DMS 273 treated with DMSO at 0.1 percent for 48 hours (cell line): ENCODE data around the gene ZNF662.
A peak's percentile ranks its signal among the peaks of the same experiment; 100 is the strongest.
"Not testable (repeated sequence)": the region's sequence is repeated elsewhere in the genome, so short reads cannot be mapped to it uniquely, and the experiment has no call there.

Experiments
- DNase-seq: peaks from one replicate; lab custom pipeline; 2025; lab: John Stamatoyannopoulos, UW

The ZNF662 gene

DNA sequence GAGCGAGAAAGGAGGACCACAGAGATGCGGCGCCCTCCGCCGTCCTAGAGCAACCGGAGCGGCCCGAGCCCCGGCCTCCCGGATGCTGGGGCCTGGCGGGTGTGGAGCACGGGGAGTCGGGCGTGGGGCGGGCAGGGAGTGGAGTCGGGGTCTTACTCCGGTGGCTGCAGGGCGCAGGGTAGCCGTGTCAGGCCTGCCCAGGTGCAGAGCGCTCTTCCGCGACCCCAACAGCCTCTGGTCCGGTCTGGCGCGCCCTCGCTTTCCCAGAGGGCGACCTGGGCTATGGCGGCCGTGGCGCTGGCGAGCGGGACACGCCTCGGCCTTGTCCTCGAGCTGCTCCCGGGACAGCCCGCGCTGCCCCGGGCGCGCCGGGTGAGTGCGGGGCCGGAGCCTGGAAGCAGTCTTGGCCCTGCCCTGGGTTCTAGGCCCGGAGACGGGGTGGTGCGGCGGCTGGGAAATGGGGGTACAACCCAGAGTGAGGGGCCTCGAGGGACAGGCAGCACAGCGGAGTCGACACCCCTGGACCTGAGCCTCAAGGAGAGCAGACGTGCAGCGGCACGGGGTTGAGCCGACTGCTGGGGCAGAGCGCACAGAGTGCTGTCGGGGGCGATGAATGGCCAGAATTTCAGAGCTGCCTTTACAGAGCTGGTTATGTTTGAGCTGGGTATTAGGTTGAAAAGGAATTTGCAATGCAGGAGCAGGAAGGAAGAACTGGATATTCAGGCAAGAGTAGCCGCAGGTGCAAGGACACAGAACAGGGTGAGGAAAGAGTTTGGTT lies at the start of gene ZNF662:
TSS of gene ZNF662 (plus strand) at position 73 of the 778 bp plus-strand sequence. CDS start 1,973 bp downstream, outside the sequence.
- no peak for DNase-seq

DNA sequence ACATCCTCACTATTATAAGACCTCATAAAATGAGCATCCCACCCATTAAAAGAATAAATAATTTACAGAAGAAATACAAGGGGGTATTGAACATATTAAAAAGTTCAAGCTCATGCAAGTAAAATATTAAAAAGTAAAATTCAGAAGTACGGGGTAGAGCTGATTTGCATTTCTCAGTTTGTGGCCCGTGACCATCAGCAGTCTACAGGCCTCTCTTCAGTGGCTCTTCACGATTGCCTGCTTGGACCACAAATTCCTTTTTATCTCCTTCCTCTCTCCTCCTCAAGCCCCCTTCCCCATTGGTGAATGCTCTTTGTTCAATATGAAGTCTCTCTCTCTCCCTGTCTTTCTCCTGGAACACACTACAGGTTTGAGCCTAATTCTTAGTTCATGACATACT lies 49.4 kb upstream of the ZNF662 start:
- DNase-seq = no peak

DNA sequence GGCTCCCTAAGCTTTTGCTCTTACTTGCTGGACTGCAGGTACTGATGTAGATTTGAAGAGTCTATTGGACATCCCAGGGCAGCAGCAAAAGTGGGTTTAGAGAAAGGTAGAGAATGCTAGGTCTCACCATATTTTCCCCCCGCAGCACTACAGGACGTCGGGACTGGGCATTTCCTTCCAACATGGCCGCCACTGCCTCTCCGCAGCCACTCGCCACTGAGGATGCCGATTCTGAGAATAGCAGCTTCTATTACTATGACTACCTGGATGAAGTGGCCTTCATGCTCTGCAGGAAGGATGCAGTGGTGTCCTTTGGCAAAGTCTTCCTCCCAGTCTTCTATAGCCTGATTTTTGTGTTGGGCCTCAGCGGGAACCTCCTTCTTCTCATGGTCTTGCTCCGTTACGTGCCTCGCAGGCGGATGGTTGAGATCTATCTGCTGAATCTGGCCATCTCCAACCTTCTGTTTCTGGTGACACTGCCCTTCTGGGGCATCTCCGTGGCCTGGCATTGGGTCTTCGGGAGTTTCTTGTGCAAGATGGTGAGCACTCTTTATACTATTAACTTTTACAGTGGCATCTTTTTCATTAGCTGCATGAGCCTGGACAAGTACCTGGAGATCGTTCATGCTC lies 41.5 kb upstream of the ZNF662 start:
- no peak for DNase-seq

DNA sequence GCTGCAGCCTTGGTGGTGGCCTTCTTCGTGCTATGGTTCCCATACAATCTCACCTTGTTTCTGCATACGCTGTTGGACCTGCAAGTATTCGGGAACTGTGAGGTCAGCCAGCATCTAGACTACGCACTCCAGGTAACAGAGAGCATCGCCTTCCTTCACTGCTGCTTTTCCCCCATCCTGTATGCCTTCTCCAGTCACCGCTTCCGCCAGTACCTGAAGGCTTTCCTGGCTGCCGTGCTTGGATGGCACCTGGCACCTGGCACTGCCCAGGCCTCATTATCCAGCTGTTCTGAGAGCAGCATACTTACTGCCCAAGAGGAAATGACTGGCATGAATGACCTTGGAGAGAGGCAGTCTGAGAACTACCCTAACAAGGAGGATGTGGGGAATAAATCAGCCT lies 40.7 kb upstream of the ZNF662 start:
- no peak for DNase-seq

DNA sequence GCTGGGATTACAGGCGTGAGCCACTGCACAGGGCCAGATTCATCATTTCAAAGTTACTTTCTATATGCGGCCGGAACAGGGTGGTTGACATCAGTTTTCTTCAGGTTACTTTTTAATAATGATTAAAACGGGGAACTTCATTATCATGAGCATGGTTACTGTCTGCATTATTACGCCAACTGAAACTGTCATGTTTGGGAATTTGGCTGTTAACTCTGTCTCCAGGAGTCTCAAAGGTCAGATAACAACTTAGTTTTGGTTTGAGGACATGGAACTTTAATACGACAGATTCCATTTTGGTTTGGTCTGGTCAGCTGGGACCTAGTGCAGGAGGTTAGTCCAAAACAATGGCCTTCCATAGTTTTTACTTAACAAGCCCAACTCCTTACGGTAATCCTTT lies 38.8 kb upstream of the ZNF662 start:
- DNase-seq = no peak

DNA sequence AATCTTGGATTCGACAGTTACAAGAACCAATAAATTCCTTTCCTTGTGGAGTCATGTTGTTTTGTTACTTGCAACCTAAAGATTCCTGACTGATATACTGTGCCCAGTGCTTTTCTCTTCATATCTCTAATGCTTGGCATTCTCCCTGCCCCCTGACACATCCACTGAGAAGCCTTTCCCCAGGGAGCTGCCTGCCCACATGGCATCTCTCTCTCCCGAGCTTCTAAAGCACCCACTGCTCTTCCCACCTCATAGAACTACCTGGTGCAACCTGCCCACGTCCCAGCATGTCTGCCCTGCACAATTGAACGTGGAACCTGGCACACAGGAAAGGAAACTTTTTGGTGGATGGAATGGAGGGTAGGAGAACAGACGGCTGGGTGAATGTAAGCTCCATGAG lies 37.1 kb upstream of the ZNF662 start:
- no peak for DNase-seq

DNA sequence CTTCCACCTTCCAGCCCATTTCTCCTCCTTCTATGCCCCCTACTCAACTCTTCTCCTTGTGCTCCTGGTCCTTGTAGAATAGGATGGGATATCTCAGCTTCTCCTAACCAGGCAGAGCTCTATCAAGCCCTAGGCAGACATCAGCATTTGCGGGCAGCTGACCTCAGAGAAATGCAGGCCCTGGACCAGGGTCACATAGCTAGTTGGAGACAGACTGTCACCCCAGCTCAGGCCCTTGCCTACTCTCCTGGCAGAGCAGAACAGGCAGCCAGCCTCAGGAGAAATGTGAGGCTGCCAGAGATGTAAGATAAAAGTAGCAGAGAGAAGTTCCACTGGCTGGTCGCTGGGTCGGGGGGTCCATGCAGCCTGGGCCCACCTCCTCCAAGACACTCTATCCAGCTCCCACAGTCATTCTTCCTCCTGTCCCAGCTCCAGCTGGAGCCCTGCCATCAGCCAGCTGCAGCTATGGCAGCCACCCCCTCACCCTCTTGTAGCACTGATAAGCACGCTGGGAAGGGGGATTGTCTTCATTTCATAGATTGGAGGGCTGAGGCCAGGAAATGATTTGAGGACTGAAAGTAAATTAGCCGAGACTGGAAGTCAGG lies 34.2 kb upstream of the ZNF662 start:
- no peak for DNase-seq

DNA sequence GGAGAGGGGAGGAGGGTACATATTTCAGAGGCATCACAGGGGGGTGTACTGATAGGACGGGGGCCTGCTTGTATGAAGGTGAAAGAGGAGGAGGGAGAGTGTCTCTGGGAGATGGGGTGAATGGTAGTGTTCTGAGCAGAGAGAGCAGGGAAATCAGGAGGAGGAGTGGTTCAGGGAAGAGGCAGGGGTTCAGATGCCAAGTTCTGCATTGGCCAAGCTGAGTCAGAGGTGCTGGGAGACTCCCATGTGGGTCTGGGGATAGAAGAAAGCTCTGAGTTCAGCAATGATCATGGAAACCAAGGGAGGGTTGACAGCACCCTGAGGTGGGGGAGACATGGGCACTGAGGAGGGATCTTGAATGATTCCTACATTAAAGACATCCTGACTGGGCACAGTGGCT lies 33.2 kb upstream of the ZNF662 start:
- DNase-seq = no peak

DNA sequence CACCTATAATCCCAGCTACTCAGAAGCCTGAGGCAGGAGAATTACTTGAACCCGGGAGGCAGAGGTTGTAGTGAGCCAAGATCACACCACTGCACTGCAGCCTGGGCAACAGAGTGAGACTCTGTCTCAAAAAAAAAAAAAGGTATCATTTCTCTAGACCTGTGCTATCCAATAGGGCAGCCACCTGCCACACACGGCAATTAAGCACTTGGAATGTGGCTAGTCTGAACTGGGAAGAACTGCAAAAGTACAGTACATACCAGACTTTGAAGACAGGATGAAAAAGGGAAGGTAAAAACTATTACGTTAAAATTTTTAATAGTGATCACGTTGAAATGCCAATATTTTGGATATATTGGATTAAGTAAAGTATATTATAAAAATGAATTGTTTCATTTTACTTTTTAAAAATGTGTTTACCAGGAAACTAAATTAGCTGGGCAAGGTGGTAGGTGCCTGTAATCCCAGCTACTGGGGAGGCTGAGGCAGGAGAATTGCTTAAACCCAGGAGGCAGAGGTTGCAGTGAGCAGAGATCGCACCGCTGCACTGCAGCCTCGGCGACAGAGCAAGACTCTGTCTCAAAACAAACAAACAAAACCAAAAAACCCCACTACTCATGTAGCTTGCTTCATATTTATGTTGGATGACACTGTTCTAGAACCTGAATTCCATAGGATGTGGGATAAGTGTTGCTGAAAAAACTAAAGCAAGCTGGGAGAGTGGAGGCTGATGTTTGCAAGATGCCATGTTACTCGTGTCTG lies 32.5 kb upstream of the ZNF662 start:
- no peak for DNase-seq

DNA sequence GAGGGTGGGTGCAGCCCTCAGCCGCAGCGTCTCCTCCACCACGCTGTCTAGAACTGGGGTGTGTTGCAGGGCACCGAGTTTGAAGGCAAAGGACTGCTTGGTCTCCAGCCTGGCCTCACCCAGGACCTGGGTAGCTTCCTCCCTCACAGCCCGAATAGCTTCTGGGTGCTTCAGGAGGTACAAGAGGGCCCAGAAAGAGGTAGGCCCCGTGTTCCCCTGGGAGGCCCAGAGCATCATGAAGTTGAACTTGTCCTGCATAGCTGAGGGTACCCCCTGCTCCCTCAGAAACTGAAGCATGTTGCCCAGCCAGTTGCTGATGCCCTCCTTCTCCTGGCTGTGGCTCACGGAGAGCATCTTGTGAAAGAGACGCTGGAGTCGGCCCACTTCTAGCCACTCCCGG lies 31.2 kb upstream of the ZNF662 start:
- no peak for DNase-seq

DNA sequence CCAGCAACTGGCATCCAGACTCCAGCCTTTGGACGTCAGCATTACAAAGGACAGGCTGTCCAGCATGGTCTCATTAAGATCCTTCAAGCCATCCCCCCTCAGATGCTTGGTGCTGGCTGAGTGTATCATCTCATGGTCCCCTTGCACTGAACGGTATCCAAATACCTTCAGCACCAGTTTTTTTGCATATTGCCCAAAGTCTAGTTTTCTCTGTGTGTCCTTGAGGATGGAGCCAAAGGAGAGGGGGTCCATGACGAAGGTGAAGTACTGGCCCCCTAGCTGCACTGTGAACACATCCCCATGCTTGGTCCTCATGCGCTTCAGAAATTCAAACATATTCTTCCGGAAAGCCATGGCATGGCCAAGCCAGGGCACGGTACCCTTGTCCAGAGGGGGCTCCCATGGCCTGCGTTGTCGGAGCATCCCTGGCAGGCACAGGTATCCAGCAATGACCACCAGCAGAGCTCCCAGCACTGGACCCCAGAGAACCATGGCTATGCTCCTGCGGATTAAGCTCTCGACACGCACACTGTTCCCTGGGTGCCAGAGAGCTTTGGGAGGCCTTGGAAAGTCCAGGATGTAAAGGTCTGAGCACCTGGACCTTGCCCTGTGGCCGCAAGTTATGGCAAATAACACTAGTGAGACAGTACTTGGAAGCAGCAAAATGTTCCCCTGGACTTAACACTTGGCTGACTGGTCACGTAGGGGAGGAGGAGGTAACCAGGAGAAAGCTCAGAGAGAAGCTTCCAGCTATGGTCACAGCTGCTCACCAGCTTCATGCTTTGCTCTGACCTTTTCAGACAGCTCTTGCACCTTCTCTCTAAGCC lies 30.4 kb upstream of the ZNF662 start, which contains the start of gene CYP8B1:
TSS of gene CYP8B1 (minus strand) at position 555 of the 827 bp plus-strand sequence. CDS start at position 492, 63 bp downstream.
- no peak for DNase-seq

DNA sequence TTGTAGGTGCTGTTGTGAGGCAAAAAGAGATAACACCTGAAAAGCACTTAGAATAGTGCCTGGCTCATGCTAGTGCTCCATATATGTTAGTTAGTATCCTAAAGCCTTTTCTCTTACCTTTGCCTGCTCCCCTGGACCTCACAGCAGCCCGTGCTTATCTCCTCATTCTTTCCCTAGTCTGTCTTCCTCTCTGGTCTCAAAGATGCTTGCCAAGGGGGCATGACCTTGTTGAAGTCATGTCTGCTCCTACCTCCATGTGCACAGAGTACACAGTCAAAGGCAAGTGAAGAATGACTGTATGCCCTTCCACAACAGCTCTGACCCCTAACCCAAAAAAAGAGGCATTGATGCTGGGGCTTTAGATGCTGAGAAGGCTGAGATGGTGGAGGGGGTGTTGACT lies 29.5 kb upstream of the ZNF662 start:
- no peak for DNase-seq

DNA sequence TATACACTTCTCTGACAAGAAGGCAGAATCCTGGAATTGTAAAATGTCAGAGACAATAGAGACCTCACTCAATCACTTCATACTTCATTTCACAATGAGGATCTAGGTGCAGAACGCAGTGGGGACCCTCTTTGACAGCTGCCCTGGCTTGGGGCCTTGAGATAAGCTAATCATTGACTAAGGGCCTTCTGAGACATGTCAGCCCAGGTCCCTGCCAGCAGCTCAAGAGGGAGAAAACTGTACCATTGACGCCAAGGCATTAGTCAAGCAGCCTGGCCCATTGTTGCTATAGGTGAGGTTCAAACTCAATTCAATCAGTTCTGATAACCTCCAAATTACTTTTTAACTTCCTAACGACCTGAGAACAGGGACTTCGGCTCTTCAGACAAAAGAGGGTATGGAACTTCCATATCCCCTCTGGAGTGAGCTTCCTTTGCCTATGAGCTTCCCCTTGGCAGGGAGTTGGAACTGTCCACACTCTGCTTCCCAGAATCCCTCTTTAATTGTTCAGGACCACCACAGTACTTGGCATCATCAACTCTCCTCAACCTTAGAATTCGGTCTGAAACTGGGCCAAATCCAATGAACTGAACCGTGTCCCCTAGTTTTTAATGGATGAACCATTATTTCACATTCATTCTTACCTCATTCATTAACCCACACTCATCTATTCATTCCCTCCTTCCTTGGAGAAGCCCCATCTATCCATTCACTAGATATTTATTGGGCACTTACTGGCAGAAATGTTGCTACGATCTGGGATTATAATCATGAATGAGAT lies 28.8 kb upstream of the ZNF662 start:
- no peak for DNase-seq

DNA sequence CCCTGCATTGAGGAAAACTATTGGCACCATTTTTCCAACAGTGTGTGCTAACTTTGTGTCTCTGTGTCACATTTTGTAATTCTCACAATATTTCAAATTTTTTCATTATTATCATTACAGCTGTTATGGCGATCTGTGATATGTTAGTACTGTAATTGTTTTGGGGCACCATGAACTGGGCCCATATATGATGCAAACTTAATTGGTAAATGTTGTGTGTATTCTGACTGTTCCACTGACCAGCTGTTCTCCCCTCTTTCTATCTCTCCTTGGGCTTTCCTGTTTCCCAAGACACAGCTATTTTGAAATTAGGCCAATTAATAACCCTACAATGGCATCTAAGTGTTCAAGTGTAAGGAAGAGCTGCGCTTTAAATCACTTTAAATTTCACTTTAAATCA lies 28.1 kb upstream of the ZNF662 start:
- no peak for DNase-seq

DNA sequence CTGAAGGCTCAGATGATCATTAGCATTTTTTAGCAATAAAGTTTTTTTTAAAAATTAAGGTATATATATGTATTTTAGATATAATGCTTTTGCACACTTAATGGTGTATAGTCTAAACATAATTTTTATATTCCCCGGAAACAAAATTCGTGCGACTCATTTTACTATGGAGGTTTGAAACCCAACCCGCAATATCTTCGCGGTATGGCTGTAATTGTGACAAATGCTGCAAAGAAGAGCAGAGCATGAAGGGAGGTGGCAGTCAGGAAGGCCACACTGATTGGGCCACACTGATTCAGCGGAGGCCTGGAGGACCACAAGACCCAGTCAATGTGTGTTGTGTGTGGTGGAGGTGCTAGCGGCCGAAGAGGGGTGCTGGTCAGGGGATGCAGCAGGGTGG lies 25.8 kb upstream of the ZNF662 start:
- DNase-seq = no peak

DNA sequence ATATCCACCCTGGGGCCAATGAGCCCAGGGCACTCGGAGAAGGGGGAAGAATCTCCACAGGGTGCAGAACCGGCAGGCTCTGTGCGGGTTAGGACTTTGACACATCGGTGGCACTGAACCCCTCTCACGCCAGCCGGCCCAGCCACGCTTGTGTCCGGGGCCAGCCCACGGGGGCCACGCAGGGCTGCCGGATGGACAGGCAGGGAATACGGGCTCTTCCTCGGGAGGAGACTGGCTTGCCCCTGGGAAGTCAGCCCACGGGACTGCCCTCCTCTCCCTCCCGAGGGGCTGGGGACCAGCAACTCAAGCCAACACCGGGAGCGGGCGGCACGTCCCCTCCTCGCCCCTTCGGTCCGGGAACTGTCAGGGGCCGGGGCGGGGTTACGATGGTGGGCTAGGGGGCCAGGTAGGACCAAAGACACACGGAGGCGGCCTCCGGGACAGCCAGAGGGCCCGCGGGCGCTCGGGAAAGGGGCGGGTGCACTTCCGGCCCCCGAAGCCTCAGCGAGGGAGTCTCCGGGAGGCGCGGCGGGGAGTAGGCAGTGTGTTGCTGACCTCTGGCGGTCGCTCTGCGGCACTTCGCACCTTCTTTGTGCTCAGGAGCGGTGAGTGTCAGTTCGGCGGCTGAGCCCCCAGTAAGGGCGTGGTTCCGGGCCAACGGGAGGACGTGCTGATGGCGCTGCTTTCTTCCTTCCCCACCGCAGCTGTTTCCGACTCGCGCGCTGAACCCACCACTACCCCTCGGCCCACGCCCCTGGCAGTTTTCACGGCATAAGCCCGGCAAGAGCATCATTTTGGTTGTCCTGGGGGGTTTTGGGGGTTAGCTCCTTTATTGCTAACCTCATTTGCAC lies 25.1 kb upstream of the ZNF662 start:
- DNase-seq = peak; percentile 41

DNA sequence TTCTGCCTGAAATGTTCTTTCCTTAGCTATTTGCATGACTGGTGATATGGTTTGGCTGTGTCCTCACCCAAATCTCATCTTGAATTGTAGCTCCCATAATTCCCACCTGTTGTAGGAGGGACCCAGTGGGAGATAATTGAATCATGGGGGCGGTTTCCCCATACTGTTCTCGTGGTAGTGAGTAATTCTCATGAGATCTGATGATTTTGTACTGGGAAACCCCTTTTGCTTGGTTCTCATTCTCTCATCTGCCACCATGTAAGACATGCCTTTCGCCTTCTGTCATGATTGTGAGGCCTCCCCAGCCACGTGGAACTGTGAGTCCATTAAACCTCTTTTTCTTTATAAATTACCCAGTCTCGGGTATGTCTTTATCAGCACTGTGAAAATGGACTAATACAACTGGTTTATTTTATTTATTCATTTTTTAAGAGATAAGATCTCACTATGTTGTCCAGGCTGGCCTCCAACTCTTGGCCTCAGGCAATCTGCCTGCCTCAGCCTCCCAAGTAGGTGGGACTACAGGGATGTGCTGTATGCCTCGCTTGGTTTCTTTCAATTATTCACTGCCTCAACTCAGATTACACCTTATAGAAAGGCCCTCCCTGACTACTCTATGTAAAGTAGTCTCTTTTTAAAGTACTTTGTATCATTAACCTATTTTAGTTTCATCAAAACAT lies 22.6 kb upstream of the ZNF662 start:
- DNase-seq = not testable (repeated sequence)

DNA sequence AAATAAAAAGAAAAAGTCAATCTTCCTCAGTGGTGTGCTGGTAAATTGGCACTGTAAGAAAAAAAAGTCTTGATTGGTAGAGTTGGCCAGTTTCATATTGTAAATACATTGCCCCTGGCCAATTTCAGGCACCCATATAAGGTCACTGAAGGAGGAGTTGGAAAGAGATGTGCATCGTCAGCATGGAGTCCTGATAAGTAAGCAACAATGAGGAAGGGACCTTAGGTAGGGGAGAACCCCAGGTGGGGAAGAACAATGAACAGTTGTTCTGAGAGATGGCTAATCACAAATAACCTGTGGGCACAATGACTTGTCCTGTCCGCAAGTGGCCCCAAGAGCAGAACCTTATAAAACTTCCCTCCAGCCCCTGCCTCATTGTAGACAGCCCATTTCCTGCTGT lies 21.6 kb upstream of the ZNF662 start:
- no peak for DNase-seq

DNA sequence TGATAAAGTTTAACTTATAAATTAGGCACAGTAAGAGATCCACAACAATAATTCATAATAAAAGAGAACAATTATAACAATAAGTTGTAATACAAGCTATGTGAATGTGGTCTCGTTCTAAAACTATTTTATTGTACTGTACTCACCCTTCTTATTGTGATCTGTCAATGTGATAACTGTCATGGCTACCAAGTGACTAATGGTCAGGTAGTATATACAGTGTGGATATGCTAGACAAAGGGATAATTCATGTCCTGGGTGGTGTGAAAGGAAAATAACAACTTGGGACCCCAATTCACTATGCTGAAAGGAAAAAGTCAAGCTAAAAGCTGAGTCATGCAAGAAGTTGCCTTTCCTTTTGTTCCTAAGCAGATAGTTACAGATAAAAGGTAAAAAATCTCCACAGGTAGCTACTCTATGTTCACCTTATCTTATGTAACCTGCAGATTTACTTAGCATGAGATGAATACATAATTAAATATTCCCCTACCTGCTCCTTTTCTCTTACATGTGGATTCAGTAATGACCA lies 19.6 kb upstream of the ZNF662 start:
- no peak for DNase-seq
